Breast epithelium (tissue), 4 donors: ENCODE measurements around the gene SNRPA1. TPM values are rescaled to one million over a fixed set of nuclear protein-coding genes. Genes with fewer than 3 reads are reported as not detected.

ENCODE experiments used
- DNase-seq, 2 donors: peaks; one replicate each; pipeline ENCODE4 v3.0.0-alpha.2; 2019; ENCODE audit warnings: low spot score in 2 of 2
- H3K27ac ChIP-seq, 2 donors: fragments of 200-600 bp; sonication (generic) in 1 of 2; one replicate each; pipeline ENCODE4 v1.5.1; 2016 to 2019; ENCODE audit warnings: mild to moderate bottlenecking in 1 of 2
- H3K27me3 ChIP-seq, 2 donors: fragments of 200-600 bp; sonication (generic) in 1 of 2; one replicate each; pipeline versions ENCODE4 v1.5.1 to v1.6.0; 2017 to 2019; ENCODE audit warnings: control low read depth in 1 of 2, mild to moderate bottlenecking in 1 of 2
- H3K36me3 ChIP-seq: fragments of 200-600 bp; one replicate; pipeline ENCODE4 v1.5.1; 2019
- H3K4me1 ChIP-seq, 2 donors: fragments of 200-600 bp; sonication (generic); one replicate each; pipeline ENCODE4 v1.5.1; 2016 to 2019; ENCODE audit warnings: control low read depth in 1 of 2
- H3K4me3 ChIP-seq, 3 donors: fragments of 200-600 bp; sonication (generic); 1 replicate in 2 of 3; 2 replicates in 1 of 3; pipeline ENCODE4 v1.5.1; 2016 to 2019; ENCODE audit warnings: mild to moderate bottlenecking in 3 of 3, moderate library complexity in 2 of 3
- H3K9me3 ChIP-seq, 2 donors: fragments of 200-600 bp; sonication (generic) in 1 of 2; one replicate each; pipeline ENCODE4 v1.5.1; 2016 to 2019; ENCODE audit warnings: control low read depth in 1 of 2
- POLR2A ChIP-seq: fragments of 450-650 bp; IDR thresholded peaks from one replicate; pipeline ENCODE4 v1.6.1; 2016; ENCODE audit warnings: antibody characterized with exemption, mild to moderate bottlenecking, moderate library complexity
- POLR2AphosphoS5 ChIP-seq, 3 donors: sonication (generic); formaldehyde crosslinking; IDR thresholded peaks; one replicate each; pipeline ENCODE4 v1.6.1; 2017; ENCODE audit warnings: antibody characterized with exemption in 3 of 3
- intact Hi-C: fragments of 100-400 bp; cut with DNase I; formaldehyde crosslinking; loops from one replicate; pipeline ENCODE4 v1.15.1; 2023; ENCODE audit warnings: low total_unique reads
- total RNA-seq, 3 donors: library from RNA; depleted of rRNA; stranded (reverse); fragments of >200 nt; gene quantifications; one replicate each; pipeline ENCODE4 v1.1.0, GENCODE V29; 2016
- TF ChIP-seq, protein P1 (sequence below), 3 donors: fragments of 450-650 bp; IDR thresholded peaks; one replicate each; pipeline ENCODE4 v1.5.1; 2016 to 2017; ENCODE audit warnings: antibody characterized with exemption in 3 of 3, mild to moderate bottlenecking in 3 of 3, moderate library complexity in 3 of 3

The SNRPA1 gene
- total RNA-seq, 3 donors from 2014 or later: 26.4 to 51.1 (median 44.3) TPM

DNA sequence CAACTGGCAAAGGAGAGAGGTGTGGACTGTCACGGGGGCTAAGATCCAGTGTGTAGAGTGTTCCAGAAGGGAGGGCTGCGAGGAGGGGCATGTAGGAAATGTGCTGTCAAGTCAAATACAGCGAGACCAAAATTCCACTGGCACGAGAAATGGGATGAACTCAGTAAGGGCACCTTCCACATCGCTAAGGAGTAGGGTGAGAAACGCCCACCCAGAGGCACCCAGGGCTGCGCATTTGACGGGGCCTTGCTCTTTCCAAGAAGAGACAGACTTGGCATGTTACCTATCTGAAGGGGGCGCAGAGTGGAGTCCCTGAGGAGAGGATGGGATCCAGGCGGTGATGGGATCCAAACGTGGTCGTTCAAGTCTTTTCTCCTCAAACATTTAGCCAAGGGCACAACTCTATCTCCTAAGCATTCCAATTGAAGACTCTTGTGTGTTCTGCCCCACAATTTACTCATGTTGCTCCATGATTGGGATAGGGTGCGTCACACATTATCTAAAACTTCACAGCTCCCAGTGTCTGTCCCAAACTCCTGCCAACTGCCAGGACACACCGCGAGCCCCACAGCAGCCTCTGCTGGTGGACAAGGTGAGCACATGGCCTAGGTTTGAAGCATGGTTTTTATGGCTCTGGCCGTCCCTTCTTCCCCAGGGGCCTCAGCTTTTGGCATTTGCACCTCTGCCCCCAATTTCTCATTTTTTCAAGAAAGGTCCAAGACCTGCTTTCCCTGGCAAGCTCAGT, 25.4 kb downstream of the SNRPA1 start:
- H3K4me3 ChIP-seq: no peak overlapping the region
- H3K9me3 ChIP-seq: no peaks in the 10 kb centered on the region
- no peak for TF ChIP-seq POLR2A
- TF ChIP-seq, protein P1, sequence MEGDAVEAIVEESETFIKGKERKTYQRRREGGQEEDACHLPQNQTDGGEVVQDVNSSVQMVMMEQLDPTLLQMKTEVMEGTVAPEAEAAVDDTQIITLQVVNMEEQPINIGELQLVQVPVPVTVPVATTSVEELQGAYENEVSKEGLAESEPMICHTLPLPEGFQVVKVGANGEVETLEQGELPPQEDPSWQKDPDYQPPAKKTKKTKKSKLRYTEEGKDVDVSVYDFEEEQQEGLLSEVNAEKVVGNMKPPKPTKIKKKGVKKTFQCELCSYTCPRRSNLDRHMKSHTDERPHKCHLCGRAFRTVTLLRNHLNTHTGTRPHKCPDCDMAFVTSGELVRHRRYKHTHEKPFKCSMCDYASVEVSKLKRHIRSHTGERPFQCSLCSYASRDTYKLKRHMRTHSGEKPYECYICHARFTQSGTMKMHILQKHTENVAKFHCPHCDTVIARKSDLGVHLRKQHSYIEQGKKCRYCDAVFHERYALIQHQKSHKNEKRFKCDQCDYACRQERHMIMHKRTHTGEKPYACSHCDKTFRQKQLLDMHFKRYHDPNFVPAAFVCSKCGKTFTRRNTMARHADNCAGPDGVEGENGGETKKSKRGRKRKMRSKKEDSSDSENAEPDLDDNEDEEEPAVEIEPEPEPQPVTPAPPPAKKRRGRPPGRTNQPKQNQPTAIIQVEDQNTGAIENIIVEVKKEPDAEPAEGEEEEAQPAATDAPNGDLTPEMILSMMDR (IDR thresholded peaks at IDR 0.05): no peak
- TF ChIP-seq POLR2AphosphoS5 (IDR thresholded peaks at IDR 0.05): no peak
- intact Hi-C loops: no loop called here
- H3K36me3 ChIP-seq: peaks cover 27% of the 10 kb centered on the region
- no peak overlapping the region for H3K27ac ChIP-seq
- H3K27me3 ChIP-seq: no peaks in the 10 kb centered on the region
- H3K4me1 ChIP-seq: peaks cover 5 to 10% of the 10 kb centered on the region in 2 donors
- DNase-seq: no peak

- DNase-seq: peak in 1 of 2 donors; percentile 77
- Histone ChIP-seq H3K36me3 (peaks cover 15% of the 10 kb centered on the region), H3K9me3 (no peaks in the 10 kb centered on the region), H3K4me3 (peak overlapping the region in 1 of 3 donors; percentile 40), H3K27me3 (no peaks in the 10 kb centered on the region), H3K27ac (peak overlapping the region; percentile 78 to 85), H3K4me1 (peaks cover 5 to 10% of the 10 kb centered on the region in 2 donors)
- TF ChIP-seq, protein P1 (IDR thresholded peaks at IDR 0.05): no peak
- TF ChIP-seq POLR2A (no peak), POLR2AphosphoS5 (IDR thresholded peaks at IDR 0.05) (no peak)
- intact Hi-C loops: no loop called here
Measured at GRCh38 chr15:101267320-101268104, 27.5 kb downstream of the SNRPA1 start.

- intact Hi-C loops: no loop called here
- Histone ChIP-seq H3K36me3 (peaks cover 9% of the 10 kb centered on the region), H3K4me1 (peaks cover 5 to 10% of the 10 kb centered on the region in 2 donors), H3K27me3 (no peaks in the 10 kb centered on the region), H3K27ac (peak overlapping the region; percentile 78 to 85), H3K4me3 (peak overlapping the region in 1 of 3 donors; percentile 40), H3K9me3 (no peaks in the 10 kb centered on the region)
- no peak for DNase-seq
- TF ChIP-seq, protein P1 (IDR thresholded peaks at IDR 0.05): no peak
- no peak for TF ChIP-seq POLR2A
- TF ChIP-seq POLR2AphosphoS5 (IDR thresholded peaks at IDR 0.05): no peak
Measured at GRCh38 chr15:101266787-101267186, 28.3 kb downstream of the SNRPA1 start.

DNA sequence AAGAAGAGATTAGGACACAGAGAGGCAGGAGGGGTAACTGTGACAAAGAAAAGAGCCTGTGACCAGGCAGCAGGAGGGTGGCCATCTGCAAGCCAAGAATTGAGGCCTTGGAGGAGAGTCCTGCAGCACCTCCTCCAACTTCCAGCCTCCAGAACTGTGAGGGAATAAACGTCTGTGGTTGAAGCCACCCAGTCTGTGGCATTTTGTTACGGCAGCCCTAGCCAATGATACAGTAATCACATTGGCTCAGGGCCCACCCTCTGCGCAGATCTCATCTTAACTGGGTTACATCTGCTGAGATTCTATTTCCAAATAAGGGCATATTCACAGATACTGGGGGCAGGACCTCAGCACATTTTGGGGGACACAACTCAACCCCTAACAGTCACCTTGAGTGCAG, 29.0 kb downstream of the SNRPA1 start:
- Histone ChIP-seq H3K9me3 (no peaks in the 10 kb centered on the region), H3K4me3 (no peak overlapping the region), H3K27ac (peak overlapping the region; percentile 78 to 85), H3K36me3 (peaks cover 1% of the 10 kb centered on the region), H3K4me1 (peaks cover 5 to 10% of the 10 kb centered on the region in 2 donors), H3K27me3 (no peaks in the 10 kb centered on the region)
- intact Hi-C loops: no loop called here
- DNase-seq: no peak
- no peak for TF ChIP-seq POLR2A
- TF ChIP-seq POLR2AphosphoS5 (IDR thresholded peaks at IDR 0.05): no peak
- TF ChIP-seq, protein P1 (IDR thresholded peaks at IDR 0.05): no peak
